ENCODE results near the gene ASF1A. TPM values are rescaled to one million over a fixed set of nuclear protein-coding genes. Genes with fewer than 3 reads are reported as not detected.

The ASF1A gene
- total and polyA plus RNA-seq, 9 of the 15 experiments (the other 6 are each of a cell fraction or from before 2014, with no cell fraction given), result 31.5 to 45.3 (median 34.8) TPM

DNA sequence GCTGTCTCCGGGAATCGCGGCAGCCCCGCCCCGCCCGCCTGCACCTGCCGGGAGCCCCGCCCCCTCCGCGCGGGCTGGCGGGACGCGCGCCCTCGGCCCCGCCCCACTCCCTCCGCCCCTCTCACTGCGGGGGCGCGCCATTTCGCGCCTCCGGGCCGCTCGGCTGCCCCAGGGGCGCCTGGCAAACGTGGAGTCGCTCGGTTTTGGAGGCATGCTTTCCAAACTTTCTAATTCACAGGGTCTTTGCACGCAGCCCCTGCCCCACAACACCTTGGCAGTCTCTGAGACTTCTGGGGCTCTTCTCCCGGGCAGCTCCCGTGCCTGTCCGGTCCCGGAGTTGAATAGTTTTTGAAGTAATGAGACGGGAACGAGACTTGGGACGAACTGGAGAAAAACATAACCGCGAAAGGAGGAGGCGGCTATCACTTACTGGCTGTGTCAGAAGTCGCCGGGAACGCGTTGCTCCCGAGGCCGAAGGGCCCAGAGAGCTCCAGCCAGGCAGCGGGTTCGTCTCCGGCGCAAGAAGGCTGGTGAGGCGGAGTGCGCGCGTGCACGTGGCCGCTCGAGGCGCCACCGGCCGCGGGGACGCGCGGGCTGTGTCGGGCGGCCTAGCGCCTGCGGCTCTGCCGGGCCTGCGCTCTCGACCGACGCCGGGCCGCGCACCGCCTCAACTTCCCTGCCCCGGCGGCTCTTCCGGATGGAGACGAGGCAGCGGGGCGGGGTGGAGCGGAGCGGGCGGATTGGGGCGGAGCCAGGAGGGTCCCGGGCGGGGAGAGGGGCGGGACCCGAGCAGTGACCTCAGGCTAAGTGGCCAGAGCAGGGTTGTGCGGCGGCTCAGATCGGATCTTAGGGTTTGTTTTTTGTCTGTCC lies 40.7 kb downstream of the ASF1A start, which contains the start of gene MCM9 (continued):
- TF ChIP-seq, protein P1, sequence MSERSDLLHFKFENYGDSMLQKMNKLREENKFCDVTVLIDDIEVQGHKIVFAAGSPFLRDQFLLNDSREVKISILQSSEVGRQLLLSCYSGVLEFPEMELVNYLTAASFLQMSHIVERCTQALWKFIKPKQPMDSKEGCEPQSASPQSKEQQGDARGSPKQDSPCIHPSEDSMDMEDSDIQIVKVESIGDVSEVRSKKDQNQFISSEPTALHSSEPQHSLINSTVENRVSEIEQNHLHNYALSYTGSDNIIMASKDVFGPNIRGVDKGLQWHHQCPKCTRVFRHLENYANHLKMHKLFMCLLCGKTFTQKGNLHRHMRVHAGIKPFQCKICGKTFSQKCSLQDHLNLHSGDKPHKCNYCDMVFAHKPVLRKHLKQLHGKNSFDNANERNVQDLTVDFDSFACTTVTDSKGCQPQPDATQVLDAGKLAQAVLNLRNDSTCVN (CRISPR knock-in tag; IDR thresholded peaks at IDR 0.05), result no peak
- TF ChIP-seq SRSF9 (IDR thresholded peaks at IDR 0.05; ENCODE audit: borderline replicate concordance, low read depth, low read length) (no peak), OTX1 (CRISPR knock-in tag; IDR thresholded peaks at IDR 0.05) (0 out of 2 replicates have a peak, but pooled peaks have one; percentile 53), TAF15 (IDR thresholded peaks at IDR 0.05; ENCODE audit: low read depth, low read length) (no peak), PHB (CRISPR knock-in tag; IDR thresholded peaks at IDR 0.05) (0 out of 2 replicates have a peak, but pooled peaks have one; percentile 33), HMG20A (CRISPR knock-in tag; conservative IDR thresholded peaks at IDR 0.05) (no peak), FIP1L1 (IDR thresholded peaks at IDR 0.05; ENCODE audit: low read depth, low read length, poor library complexity, severe bottlenecking) (no peak), ARNT (IDR thresholded peaks at IDR 0.05) (no peak), ILK (tag; IDR thresholded peaks at IDR 0.05; ENCODE audit: borderline replicate concordance, low read depth) (no peak), L3MBTL2 (IDR thresholded peaks at IDR 0.05) (peak; percentile 94), CBX8 (IDR thresholded peaks at IDR 0.05; ENCODE audit: borderline replicate concordance, extremely low read depth, low read depth, low read length, poor library complexity, severe bottlenecking) (no peak), MXI1 (IDR thresholded peaks at IDR 0.05; ENCODE audit: low read depth, low read length) (no peak), SAFB (IDR thresholded peaks at IDR 0.05; ENCODE audit: borderline replicate concordance, low read depth, low read length) (no peak), BCL6 (CRISPR knock-in tag; IDR thresholded peaks at IDR 0.05) (no peak), XRCC3 (IDR thresholded peaks at IDR 0.05) (no peak), ZSCAN29 (IDR thresholded peaks at IDR 0.05) (no peak), SMARCA5 (IDR thresholded peaks at IDR 0.05) (no peak), SMARCE1 (IDR thresholded peaks at IDR 0.05) (no peak), POLR3A (IDR thresholded peaks at IDR 0.05; ENCODE audit: borderline replicate concordance, extremely low read depth, insufficient read depth, insufficient read length) (no peak), NCOR1 (IDR thresholded peaks at IDR 0.05) (0 out of 2 replicates have a peak, but pooled peaks have one; percentile 18)
- TF ChIP-seq, protein P2, sequence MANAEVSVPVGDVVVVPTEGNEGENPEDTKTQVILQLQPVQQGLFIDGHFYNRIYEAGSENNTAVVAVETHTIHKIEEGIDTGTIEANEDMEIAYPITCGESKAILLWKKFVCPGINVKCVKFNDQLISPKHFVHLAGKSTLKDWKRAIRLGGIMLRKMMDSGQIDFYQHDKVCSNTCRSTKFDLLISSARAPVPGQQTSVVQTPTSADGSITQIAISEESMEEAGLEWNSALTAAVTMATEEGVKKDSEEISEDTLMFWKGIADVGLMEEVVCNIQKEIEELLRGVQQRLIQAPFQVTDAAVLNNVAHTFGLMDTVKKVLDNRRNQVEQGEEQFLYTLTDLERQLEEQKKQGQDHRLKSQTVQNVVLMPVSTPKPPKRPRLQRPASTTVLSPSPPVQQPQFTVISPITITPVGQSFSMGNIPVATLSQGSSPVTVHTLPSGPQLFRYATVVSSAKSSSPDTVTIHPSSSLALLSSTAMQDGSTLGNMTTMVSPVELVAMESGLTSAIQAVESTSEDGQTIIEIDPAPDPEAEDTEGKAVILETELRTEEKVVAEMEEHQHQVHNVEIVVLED (CRISPR knock-in tag; IDR thresholded peaks at IDR 0.05), result peak; percentile 41; the same call in 1 of the 2 replicates
- TF ChIP-seq, protein P3, sequence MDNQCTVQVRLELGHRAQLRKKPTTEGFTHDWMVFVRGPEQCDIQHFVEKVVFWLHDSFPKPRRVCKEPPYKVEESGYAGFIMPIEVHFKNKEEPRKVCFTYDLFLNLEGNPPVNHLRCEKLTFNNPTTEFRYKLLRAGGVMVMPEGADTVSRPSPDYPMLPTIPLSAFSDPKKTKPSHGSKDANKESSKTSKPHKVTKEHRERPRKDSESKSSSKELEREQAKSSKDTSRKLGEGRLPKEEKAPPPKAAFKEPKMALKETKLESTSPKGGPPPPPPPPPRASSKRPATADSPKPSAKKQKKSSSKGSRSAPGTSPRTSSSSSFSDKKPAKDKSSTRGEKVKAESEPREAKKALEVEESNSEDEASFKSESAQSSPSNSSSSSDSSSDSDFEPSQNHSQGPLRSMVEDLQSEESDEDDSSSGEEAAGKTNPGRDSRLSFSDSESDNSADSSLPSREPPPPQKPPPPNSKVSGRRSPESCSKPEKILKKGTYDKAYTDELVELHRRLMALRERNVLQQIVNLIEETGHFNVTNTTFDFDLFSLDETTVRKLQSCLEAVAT (IDR thresholded peaks at IDR 0.05), result peak in 1 of 2 experiments; percentile 44; a peak in 1 of 4 replicates
- TF ChIP-seq, protein P4, sequence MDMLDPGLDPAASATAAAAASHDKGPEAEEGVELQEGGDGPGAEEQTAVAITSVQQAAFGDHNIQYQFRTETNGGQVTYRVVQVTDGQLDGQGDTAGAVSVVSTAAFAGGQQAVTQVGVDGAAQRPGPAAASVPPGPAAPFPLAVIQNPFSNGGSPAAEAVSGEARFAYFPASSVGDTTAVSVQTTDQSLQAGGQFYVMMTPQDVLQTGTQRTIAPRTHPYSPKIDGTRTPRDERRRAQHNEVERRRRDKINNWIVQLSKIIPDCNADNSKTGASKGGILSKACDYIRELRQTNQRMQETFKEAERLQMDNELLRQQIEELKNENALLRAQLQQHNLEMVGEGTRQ (CRISPR knock-in tag; IDR thresholded peaks at IDR 0.05), result no peak
